Caki2 (cell line): Measurements from ENCODE around the gene CDT1. TPM values are rescaled to one million over a fixed set of nuclear protein-coding genes. Genes with fewer than 3 reads are reported as not detected.

Experiments used
- DNase-seq: peaks from one replicate; pipeline ENCODE4 v3.0.0-alpha.2; 2015; ENCODE audit warnings: low read depth
- in situ Hi-C: cut with HindIII; loops from 2 replicates; pipeline ENCODE4 v1.10.0; 2016; ENCODE audit warnings: low sequenced_read_pairs, low pct_unique_long_range_greater_than_20kb, mixed read lengths
- total RNA-seq: library from RNA; depleted of rRNA; stranded (reverse); fragments of >200 nt; shearing (Covaris generic); gene quantifications from 2 replicates; pipeline ENCODE4 v1.2.3, GENCODE V29; 2014; ENCODE audit warnings: low replicate concordance

Gene CDT1
- total RNA-seq, 1 experiment from 2014 or later, result 24.6 TPM

DNA sequence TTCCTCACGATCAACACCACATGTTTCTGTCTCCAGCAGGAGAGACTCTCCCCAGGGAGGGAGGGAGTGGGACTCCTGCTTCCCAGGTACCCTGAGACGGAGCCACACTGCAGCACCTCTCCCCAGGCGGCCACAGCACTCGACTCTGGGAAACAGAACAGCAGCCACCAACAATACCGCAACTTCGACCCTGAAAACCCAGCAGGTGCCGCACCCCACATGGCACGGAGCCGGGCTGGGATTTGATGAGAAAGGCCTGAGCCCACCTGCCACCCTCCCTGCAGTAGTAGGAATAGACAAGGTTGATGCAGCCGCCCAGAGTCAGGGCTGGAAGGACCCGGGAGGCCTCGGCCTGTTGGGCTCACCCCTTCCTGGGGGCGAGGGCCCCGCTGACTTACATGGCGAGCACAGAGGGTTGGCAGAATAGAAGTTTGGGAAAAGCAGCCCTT, 38.7 kb downstream of the CDT1 start:
- no peak for DNase-seq
- in situ Hi-C loops, result no loop called here

DNA sequence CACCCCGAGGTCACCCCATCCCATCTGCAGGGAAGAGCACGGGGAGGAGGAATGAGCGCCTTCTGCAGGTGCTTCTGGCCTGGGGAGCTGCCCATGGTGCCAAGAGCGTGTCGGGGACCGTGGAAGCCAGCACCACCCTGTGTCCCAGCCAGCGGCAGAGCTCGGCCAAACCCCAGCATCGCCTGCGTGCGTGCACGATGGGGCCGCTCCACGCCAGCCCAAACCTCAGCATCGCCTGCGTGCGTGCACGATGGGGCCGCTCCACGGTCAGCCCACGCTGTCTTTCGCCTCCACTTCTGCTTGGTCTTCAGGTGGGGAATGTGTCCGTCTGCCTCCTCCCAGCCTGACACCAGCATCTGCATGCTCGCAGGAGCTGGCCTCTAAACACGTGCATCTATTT, 39.2 kb downstream of the CDT1 start:
- in situ Hi-C loops, result no loop called here
- no peak for DNase-seq

DNA sequence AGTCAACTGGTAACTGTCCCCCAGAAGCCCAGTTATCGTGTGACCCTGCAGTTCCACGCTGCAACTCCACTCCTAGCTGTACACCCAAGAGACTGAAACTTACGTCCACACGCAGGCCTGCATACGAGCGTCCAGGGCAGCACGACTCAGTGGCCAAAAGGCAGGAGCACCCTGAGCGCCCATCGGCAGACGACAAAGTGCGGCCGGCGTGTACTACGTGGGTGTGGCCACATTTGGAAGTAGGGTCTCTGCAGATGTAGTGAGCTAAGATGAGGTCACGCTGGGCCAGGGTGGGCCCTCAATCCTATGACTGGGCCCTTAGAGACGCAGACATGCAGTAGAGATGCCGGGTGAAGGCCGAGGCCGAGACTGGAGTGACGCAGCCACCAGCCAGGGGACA, 39.7 kb downstream of the CDT1 start:
- in situ Hi-C loops, result no loop called here
- DNase-seq, result no peak

DNA sequence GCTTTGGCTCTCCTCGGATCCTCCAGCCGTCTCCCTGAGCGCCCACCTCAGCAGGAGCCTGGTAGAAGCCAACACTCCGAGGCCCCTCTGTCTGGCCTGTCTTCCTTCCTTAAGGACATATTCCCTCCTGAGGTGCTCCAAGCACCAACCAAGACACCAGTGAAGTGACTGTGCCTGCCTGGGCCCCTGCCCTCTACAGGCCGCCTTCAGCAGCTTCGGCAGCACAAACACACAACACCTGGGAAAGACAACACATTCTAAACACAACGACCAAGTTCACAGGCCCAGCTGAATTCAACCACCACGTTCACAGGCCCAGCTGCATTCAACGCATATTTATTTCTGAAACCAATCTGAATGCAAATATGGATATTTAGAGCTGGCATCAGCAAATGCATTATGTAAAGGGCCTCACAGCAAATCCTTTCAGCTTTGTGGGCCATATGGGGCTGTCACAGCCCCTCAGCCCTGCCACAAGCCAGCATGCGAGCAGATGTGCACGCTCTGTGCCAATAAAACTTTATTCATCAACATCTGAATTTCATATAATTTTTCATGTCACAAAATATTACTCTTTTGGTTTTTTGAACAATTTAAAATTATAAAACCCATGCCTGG, 40.9 kb downstream of the CDT1 start:
- in situ Hi-C loops, result no loop called here
- DNase-seq, result no peak

DNA sequence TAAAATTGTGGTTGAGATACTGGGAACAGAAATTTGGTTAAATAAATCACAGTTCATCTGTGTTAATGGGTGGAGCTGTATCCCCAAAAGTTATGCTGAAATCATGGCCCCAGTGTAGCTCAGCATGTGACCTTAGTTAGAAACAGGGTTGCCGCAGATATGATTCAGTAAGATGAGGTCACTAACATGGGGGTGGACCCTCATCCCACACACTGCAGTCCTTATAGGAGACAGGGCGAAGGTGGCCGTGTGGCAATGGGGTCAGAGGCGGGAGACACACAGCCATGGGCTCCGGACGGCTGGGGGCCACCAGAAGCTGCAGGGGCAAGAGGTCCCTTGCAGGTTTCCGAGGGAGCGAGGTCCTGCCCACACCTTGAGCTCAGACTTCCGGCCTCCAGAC, 42.5 kb downstream of the CDT1 start:
- no peak for DNase-seq

DNA sequence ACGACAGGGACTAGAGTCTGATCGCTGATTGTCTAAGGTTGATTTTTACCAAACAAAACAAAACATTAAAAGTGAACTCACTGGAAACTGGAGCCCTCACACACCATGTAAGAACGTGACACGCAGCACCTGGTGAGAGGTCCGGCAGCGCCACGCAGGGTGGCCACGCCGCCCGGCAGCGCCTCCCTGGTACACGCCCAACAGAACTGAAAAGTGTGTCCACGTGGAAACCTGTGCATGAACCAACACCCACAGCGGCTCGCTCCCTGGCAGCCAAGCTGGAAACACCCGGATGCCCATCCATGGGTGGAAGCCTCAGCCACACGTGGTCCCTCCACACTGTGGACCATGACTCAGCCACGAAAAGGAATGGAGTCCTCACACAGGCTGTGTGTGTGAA, 44.1 kb downstream of the CDT1 start:
- DNase-seq, result no peak
- in situ Hi-C loops, result no loop called here

More for the DNA sequence above, 42.5 kb downstream of the CDT1 start:
- in situ Hi-C loops, result no loop called here

DNA sequence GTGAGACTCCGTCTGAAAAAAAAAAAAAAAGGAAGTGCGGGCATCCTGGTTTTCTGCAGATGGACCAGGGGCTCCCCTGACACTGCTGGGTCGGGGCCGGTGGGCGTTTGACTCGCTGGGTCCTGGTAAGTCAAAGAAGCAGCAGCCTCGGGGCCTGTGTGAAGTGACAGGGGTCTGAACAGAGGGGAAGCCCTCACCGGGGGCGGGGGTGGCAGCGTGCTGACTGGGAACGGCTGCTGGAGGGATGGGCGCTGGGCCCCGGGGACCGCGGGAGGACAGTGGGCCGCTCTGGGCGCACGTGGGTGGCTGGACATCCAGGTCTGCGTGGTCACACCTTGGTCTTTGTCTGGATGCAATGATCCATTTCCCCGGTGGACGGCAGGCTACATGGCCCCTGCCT, 45.0 kb downstream of the CDT1 start:
- in situ Hi-C loops, result no loop called here
- no peak for DNase-seq

DNA sequence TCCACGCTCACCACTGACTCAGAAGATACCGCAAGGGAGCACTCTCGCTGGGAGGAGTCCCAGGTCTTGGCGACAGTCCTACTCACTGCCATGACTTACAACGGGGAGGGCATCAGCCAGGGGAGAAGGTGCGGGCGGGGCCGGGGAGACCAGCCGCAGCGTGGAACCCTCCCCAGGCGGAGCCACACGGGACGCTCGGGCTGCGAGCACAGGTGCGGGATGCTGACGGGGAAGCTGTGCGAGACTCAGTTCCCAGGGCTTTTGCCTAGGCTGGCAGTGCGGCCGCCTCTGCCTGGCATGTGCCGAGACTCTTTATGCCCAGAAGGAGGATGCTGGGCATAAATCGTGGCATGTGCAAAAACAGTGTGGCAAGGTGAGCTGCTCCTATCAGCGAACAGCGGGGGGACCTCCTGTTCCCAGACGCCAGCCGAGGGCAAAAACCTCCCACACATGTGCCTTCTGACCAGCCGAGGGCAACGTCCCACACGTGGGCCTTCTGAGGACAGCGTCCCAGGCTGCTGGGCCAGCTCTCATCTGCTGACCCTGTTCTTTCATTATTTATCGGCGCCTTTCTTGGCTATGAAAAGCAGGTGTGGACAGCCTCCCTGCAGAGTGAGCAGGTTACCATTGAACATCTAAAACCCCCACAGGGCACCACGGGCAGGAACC, 47.1 kb downstream of the CDT1 start:
- in situ Hi-C loops, result no loop called here

DNA sequence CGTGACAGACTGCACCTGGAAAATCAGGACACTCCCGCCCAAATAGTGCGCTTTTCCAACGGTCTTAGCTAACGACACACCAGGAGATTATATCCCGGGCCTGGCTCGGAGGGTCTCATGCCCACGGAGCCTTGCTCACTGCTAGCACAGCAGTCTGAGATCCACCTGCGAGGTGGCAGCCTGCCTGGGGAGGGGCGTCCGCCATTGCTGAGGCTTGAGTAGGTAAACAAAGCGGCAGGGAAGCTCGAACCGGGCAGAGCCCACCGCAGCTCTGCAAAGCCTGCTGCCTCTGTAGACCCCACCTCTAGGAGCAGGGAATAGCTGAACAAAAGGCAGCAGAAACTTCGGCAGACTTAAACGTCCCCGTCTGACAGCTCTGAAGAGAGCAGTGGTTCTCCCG, 48.0 kb downstream of the CDT1 start:
- no peak for DNase-seq

More for the DNA sequence above, 47.1 kb downstream of the CDT1 start:
- DNase-seq, result no peak

DNA sequence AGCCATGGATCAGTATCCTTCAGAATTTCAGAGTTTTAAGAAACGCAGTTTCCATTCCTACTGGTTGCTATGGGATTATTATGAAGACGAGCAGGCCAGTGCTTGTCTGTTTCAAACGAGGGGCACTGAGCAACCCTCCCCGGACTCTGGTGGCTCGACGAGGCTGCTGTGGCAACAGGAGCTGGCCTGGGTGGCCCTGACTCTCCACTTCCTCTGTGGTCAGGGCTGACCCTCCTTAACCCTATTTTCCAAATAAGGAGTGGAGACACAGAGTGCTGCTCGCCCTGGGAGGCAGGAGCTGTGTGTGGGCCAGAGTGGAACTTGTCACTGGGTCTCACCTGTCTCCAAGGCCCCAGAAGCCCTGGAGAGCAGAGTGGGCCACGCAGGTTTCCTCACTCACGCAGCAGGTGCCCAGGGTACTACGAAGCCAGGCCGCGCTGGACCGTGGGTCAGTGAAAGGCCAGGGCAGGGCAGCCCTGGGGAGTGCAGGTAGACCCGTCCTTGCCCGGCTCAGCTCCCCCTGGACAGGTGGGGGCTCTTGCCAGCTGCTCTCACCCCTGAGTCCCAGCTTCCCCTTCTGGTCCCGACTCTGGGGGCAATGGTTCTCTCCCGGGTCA, 49.8 kb downstream of the CDT1 start:
- DNase-seq, result no peak
- in situ Hi-C loops, result no loop called here

More for the DNA sequence above, 48.0 kb downstream of the CDT1 start:
- in situ Hi-C loops, result no loop called here

DNA sequence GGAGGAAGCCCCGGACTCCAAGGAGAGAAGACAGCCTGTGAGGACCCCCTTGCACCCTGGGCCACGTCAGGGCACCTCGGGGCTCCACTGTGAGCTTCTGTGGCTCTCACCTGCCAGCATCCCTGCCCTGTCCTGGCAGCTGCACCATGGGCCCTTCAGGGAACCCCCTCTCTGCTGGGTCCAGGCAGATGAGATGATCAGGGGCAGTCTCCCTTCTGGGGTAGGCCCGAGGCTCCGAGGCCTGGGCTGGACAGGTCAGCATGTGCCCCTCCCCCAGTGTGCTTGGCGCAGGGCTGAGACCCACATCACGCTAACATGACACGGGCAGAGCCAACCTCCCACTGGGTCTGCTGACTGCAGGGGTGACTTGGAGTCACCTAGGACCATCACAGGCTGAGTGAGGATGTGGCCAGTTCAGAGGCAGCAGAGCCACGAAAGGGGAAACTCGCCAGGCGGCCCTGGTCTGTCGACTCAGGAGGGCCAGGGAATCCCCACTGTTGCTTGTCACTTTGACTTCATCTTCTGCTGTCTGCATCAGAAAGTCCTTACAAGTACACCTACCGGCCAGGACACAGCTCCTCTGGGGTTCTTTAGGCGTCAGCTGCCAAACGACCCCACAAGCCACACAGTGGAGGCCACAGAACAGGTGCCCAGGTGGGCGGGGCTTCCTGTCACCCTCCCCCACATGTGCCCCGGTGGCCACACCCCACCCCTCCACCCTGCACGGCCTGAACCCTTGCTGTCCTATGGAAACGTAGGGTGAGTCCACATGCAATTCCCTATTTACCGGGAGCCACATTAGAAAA, 50.9 kb downstream of the CDT1 start:
- in situ Hi-C loops, result no loop called here
- DNase-seq, result no peak

DNA sequence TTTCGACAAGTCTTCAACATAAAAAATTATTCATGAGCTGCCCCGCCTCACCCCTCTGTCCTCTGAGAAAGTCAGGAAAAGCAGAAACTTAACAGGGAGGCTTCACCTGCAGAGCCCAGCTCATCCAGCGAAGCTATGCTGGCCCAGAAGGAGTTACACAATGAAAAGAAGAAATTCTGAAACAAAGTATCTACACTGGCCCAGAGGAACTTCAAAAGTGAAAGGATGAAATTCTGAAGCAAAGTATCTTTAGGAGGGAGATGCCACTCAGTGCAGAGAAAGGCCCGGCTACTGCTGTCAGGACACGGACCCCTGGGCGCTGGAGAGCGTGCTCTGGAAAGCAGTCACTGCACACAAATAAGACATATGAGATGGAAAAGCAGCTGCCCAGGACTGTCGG, 51.6 kb downstream of the CDT1 start:
- in situ Hi-C loops, result no loop called here
- no peak for DNase-seq

DNA sequence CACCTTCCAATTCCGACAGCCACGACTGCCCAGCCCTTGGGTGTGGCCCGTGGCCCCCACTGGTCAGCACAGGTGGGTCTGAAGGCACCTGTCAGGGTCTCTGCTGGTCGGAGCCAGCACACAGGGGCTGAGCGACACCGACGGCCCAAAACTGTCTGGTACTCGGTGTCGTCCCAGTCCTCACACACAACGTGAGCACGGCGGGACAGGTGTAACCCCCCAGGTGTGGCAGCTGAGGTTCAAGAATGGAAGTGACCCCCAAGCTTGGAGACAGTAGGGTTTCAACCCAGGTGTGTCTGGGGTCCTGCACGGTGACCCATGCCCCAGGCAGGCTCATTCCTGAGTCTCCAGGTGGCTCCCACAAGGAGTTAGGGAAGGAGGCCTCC, 52.1 kb downstream of the CDT1 start:
- DNase-seq, result no peak
- in situ Hi-C loops, result no loop called here

DNA sequence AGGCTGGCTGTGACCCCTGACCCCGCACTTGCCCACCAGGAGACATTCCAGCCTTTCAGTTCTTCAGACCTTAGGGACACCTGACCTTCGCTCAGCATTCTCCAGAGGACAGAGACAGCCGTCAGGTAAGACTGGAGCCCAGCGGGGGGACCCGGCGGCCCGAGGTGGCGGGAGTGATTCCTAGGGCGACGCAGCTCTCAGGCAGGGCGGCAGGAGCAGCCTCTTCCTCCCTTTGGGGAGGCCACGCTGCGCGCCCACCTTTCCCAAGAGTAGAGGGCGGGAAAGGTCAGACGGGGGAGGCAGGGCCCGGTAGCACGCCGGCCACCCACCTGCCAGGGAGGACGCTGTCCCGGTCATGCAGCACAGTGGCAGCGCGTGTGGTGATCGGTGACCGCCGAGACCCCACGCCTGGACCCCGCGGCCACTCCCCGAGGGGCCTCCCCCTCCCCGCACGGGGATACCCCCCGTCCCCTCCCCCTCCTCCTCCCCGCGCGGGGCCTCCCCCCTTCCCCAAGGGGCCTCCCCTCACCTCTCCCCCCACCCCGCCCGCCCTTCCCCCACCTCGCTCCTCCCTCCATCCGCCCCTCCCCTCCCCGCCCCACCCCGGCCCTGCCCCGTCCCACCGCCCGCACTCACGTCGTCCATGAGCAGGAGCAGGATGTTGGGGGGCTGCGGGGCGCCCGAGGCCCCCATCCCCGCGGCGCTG, 52.7 kb downstream of the CDT1 start:
- in situ Hi-C loops, result no loop called here
- DNase-seq, result no peak

DNA sequence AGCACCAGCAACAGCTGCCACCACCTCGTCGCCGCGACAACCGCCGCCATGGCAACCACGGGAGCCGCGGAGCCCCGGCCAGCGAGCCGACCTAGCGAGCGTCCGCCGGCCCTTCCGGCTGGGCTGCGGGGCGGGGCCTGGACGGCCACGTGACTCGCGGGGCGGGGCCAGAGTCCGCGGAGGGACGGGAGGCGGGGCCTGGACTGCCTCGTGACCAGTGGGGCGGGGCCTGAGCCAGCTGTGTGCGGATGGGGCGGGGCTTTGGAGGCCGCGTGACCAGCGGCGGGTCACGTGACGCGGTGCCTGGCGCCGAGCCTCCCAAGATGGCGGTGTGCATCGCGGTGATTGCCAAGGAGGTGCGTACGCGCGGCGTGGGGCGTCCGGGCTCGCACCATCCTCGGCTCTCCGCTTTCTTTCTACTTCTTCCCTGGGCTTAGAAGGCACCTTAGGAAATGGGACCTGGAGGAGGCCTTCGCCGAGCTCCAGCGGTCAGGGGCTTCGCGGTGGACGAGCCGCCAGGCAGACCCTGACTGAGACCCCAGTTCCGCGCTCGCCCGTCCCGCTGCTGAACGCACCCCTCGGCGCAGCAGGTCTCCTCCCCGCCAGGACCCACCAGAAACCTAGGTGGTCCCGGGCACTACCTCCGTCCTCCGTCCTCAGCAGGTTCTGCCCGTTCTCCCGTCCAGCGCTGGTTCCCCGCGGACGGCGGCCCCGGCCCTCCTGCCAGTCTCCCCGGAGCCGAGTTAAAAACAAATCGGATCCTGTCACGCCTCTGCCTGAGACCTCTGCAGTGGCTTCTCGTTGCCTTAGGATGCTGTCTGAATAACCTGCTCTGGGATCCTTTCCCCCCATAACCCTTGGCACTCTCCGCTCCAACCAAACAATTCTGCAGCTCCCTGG, 53.5 kb downstream of the CDT1 start, which contains the start of the genes GALNS and TRAPPC2L:
TSS of gene GALNS (minus strand) at position 120 of the 900 bp plus-strand sequence. CDS start at position 50, 70 bp downstream.
TSS of gene TRAPPC2L (plus strand) at position 300 of the 900 bp plus-strand sequence. CDS start at position 324, 24 bp downstream.
- in situ Hi-C loops, result no loop called here
- peak; percentile 86 for DNase-seq

DNA sequence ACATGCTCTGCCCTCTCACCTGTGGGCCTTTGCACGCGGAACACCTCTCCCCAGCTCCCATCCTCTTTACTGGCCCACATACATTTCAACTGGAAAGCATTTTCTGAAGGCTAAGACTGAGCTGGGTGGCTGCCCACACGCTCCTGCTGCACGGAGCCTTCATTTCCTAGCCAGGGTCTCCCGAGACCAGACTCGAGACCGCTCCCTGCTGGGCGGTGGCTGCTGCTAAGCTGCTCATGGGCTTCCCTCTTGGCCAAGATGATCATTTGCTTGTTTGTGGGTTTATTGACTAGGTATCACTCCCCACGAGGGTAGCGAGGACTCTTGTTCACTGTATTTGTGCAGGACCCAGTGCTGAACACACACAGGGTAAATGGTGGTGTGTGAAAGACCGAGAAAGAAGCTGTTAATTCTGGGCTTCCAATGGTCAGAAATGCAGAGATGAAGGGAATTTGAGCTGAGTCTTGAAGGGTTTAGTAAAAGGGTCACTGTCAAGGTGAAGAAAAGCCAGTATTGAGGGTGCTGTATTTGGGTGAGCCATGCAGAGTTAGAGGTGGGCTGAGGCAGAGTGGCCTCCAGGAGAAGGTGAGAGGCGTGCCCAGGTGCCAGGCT, 54.2 kb downstream of the CDT1 start:
- DNase-seq, result peak; percentile 47
- in situ Hi-C loops, result no loop called here
